ENCODE results near the gene BRIP1. TPM values are rescaled to one million over a fixed set of nuclear protein-coding genes. Genes with fewer than 3 reads are reported as not detected.
A peak's percentile ranks its signal among the peaks of the same experiment; 100 is the strongest.

BRIP1 gene
- total RNA-seq, 2 donors from 2014 or later: 10.8 to 23.1 TPM

- H3K4me3 Mint-ChIP-seq: no peak overlapping the region
- H3K4me1 Mint-ChIP-seq (ENCODE audit: low read depth in 2 of 2): no peaks in the 10 kb centered on the region
- no peak for DNase-seq (ENCODE audit: low spot score)
- no peak for ATAC-seq
- no peaks in the 10 kb centered on the region for H3K27me3 Mint-ChIP-seq
- H3K9me3 Mint-ChIP-seq: no peaks in the 10 kb centered on the region
- H3K27ac Mint-ChIP-seq: no peak overlapping the region
- H3K36me3 Mint-ChIP-seq: peaks cover 6% of the 10 kb centered on the region
Measured at GRCh38 chr17:61815863-61816503, 47.3 kb downstream of the BRIP1 start.

- H3K27me3 Mint-ChIP-seq: no peaks in the 10 kb centered on the region
- H3K27ac Mint-ChIP-seq: no peak overlapping the region
- ATAC-seq (no peak), DNase-seq (ENCODE audit: low spot score) (no peak)
- no peak overlapping the region for H3K4me3 Mint-ChIP-seq
- H3K36me3 Mint-ChIP-seq: peaks cover 4% of the 10 kb centered on the region
- H3K9me3 Mint-ChIP-seq: no peaks in the 10 kb centered on the region
- H3K4me1 Mint-ChIP-seq (ENCODE audit: low read depth in 2 of 2): peaks cover 0 to 11% of the 10 kb centered on the region in 2 donors
Measured at GRCh38 chr17:61814485-61814884, 48.8 kb downstream of the BRIP1 start.

GRCh38 chr17:61813211-61813610, 50.1 kb downstream of the BRIP1 start:
- ATAC-seq (no peak), DNase-seq (ENCODE audit: low spot score) (no peak)
- peaks cover 0 to 11% of the 10 kb centered on the region in 2 donors for H3K4me1 Mint-ChIP-seq (ENCODE audit: low read depth in 2 of 2)
- no peak overlapping the region for H3K4me3 Mint-ChIP-seq
- no peak overlapping the region for H3K27ac Mint-ChIP-seq
- H3K27me3 Mint-ChIP-seq: no peaks in the 10 kb centered on the region
- H3K9me3 Mint-ChIP-seq: no peaks in the 10 kb centered on the region
- H3K36me3 Mint-ChIP-seq: no peaks in the 10 kb centered on the region

- no peaks in the 10 kb centered on the region for H3K9me3 Mint-ChIP-seq
- no peak overlapping the region for H3K27ac Mint-ChIP-seq
- H3K4me3 Mint-ChIP-seq: no peak overlapping the region
- ATAC-seq (no peak), DNase-seq (ENCODE audit: low spot score) (no peak)
- no peaks in the 10 kb centered on the region for H3K27me3 Mint-ChIP-seq
- H3K36me3 Mint-ChIP-seq: no peaks in the 10 kb centered on the region
- H3K4me1 Mint-ChIP-seq (ENCODE audit: low read depth in 2 of 2): peaks cover 0 to 11% of the 10 kb centered on the region in 2 donors
Measured at GRCh38 chr17:61812747-61813146, 50.6 kb downstream of the BRIP1 start.

GRCh38 chr17:61809816-61810392, 53.4 kb downstream of the BRIP1 start:
- ATAC-seq (peak; percentile 57 to 59), DNase-seq (ENCODE audit: low spot score) (no peak)
- Mint-ChIP-seq H3K4me1 (ENCODE audit: low read depth in 2 of 2) (peaks cover 8 to 15% of the 10 kb centered on the region in 2 donors), H3K36me3 (no peaks in the 10 kb centered on the region), H3K27me3 (no peaks in the 10 kb centered on the region), H3K9me3 (no peaks in the 10 kb centered on the region), H3K27ac (peak overlapping the region in 1 of 2 donors; percentile 70), H3K4me3 (no peak overlapping the region)

GRCh38 chr17:61808442-61808841, 54.9 kb downstream of the BRIP1 start:
- Mint-ChIP-seq H3K9me3 (no peaks in the 10 kb centered on the region), H3K4me3 (no peak overlapping the region), H3K27ac (no peak overlapping the region), H3K4me1 (ENCODE audit: low read depth in 2 of 2) (peaks cover 8 to 15% of the 10 kb centered on the region in 2 donors), H3K27me3 (no peaks in the 10 kb centered on the region), H3K36me3 (no peaks in the 10 kb centered on the region)
- no peak for ATAC-seq
- DNase-seq (ENCODE audit: low spot score): no peak

- H3K27me3 Mint-ChIP-seq: no peaks in the 10 kb centered on the region
- H3K4me3 Mint-ChIP-seq: no peak overlapping the region
- no peak for ATAC-seq
- DNase-seq (ENCODE audit: low spot score): no peak
- peaks cover 8 to 15% of the 10 kb centered on the region in 2 donors for H3K4me1 Mint-ChIP-seq (ENCODE audit: low read depth in 2 of 2)
- H3K36me3 Mint-ChIP-seq: no peaks in the 10 kb centered on the region
- H3K27ac Mint-ChIP-seq: no peak overlapping the region
- H3K9me3 Mint-ChIP-seq: no peaks in the 10 kb centered on the region
Measured at GRCh38 chr17:61806936-61807335, 56.4 kb downstream of the BRIP1 start.

- Mint-ChIP-seq H3K27ac (peak overlapping the region in 1 of 2 donors; percentile 5), H3K27me3 (no peaks in the 10 kb centered on the region), H3K9me3 (no peaks in the 10 kb centered on the region), H3K36me3 (no peaks in the 10 kb centered on the region), H3K4me1 (ENCODE audit: low read depth in 2 of 2) (peaks cover 8 to 15% of the 10 kb centered on the region in 2 donors), H3K4me3 (peak overlapping the region; percentile 45)
- ATAC-seq: peak; percentile 68 to 78
- no peak for DNase-seq (ENCODE audit: low spot score)
Measured at GRCh38 chr17:61806081-61806828, 57.1 kb downstream of the BRIP1 start.

- Mint-ChIP-seq H3K4me1 (ENCODE audit: low read depth in 2 of 2) (peaks cover 8 to 13% of the 10 kb centered on the region in 2 donors), H3K36me3 (no peaks in the 10 kb centered on the region), H3K27ac (no peak overlapping the region), H3K27me3 (no peaks in the 10 kb centered on the region), H3K9me3 (no peaks in the 10 kb centered on the region), H3K4me3 (no peak overlapping the region)
- DNase-seq (ENCODE audit: low spot score) (no peak), ATAC-seq (no peak)
Measured at GRCh38 chr17:61805399-61805798, 57.9 kb downstream of the BRIP1 start.

GRCh38 chr17:61803796-61804195, 59.5 kb downstream of the BRIP1 start:
- DNase-seq (ENCODE audit: low spot score): no peak
- H3K9me3 Mint-ChIP-seq: no peaks in the 10 kb centered on the region
- no peak overlapping the region for H3K27ac Mint-ChIP-seq
- no peaks in the 10 kb centered on the region for H3K27me3 Mint-ChIP-seq
- H3K4me1 Mint-ChIP-seq (ENCODE audit: low read depth in 2 of 2): peaks cover 4 to 8% of the 10 kb centered on the region in 2 donors
- ATAC-seq: no peak
- no peaks in the 10 kb centered on the region for H3K36me3 Mint-ChIP-seq
- H3K4me3 Mint-ChIP-seq: no peak overlapping the region

GRCh38 chr17:61803216-61803615, 60.1 kb downstream of the BRIP1 start:
- ATAC-seq: no peak
- H3K9me3 Mint-ChIP-seq: no peaks in the 10 kb centered on the region
- H3K4me3 Mint-ChIP-seq: no peak overlapping the region
- DNase-seq (ENCODE audit: low spot score): no peak
- H3K36me3 Mint-ChIP-seq: no peaks in the 10 kb centered on the region
- H3K27me3 Mint-ChIP-seq: no peaks in the 10 kb centered on the region
- no peak overlapping the region for H3K27ac Mint-ChIP-seq
- peaks cover 4 to 8% of the 10 kb centered on the region in 2 donors for H3K4me1 Mint-ChIP-seq (ENCODE audit: low read depth in 2 of 2)

- Mint-ChIP-seq H3K27me3 (no peaks in the 10 kb centered on the region), H3K36me3 (peaks cover 8% of the 10 kb centered on the region), H3K4me3 (no peak overlapping the region), H3K27ac (no peak overlapping the region), H3K4me1 (ENCODE audit: low read depth in 2 of 2) (no peaks in the 10 kb centered on the region), H3K9me3 (no peaks in the 10 kb centered on the region)
- ATAC-seq (no peak), DNase-seq (ENCODE audit: low spot score) (no peak)
Measured at GRCh38 chr17:61799812-61800484, 63.4 kb downstream of the BRIP1 start.

GRCh38 chr17:61797283-61797682, 66.0 kb downstream of the BRIP1 start:
- Mint-ChIP-seq H3K4me3 (no peak overlapping the region), H3K36me3 (peaks cover 8% of the 10 kb centered on the region), H3K4me1 (ENCODE audit: low read depth in 2 of 2) (no peaks in the 10 kb centered on the region), H3K9me3 (no peaks in the 10 kb centered on the region), H3K27me3 (no peaks in the 10 kb centered on the region), H3K27ac (no peak overlapping the region)
- no peak for ATAC-seq
- no peak for DNase-seq (ENCODE audit: low spot score)

GRCh38 chr17:61795546-61795945, 67.8 kb downstream of the BRIP1 start:
- no peak overlapping the region for H3K27ac Mint-ChIP-seq
- ATAC-seq (no peak), DNase-seq (ENCODE audit: low spot score) (no peak)
- H3K9me3 Mint-ChIP-seq: no peaks in the 10 kb centered on the region
- H3K4me1 Mint-ChIP-seq (ENCODE audit: low read depth in 2 of 2): no peaks in the 10 kb centered on the region
- H3K36me3 Mint-ChIP-seq: peaks cover 8% of the 10 kb centered on the region
- no peaks in the 10 kb centered on the region for H3K27me3 Mint-ChIP-seq
- H3K4me3 Mint-ChIP-seq: no peak overlapping the region

All from natural killer cell treated with Interleukin-12 subunit alpha and Interleukin-12 subunit beta and Interleukin-15 and Interleukin-18, amount 100 ng/mL, for 72 hours (primary cell).